KMS-11 (cell line): Measurements from ENCODE around the gene LIMS1.

Experiments used
- H2AFZ ChIP-seq: fragments of 200-600 bp; sonication (generic); 2 replicates; pipeline ENCODE4 v1.6.1; 2016; ENCODE audit warnings: antibody characterized with exemption, mixed run types, low read depth
- H3K27ac ChIP-seq: fragments of 200-600 bp; sonication (generic); 2 replicates; pipeline ENCODE4 v1.6.1; 2016; ENCODE audit warnings: mild to moderate bottlenecking, mixed run types
- H3K27me3 ChIP-seq: fragments of 200-600 bp; sonication (generic); 2 replicates; pipeline ENCODE4 v1.6.1; 2017; ENCODE audit warnings: mild to moderate bottlenecking, low read depth, mixed run types, moderate library complexity; ENCODE audit not compliant: insufficient read depth
- H3K36me3 ChIP-seq: fragments of 200-600 bp; sonication (generic); 2 replicates; pipeline ENCODE4 v1.6.1; 2017; ENCODE audit warnings: mild to moderate bottlenecking, mixed run types; ENCODE audit not compliant: insufficient read depth
- H3K4me1 ChIP-seq: fragments of 200-600 bp; sonication (generic); 2 replicates; pipeline ENCODE4 v1.6.1; 2016; ENCODE audit warnings: mild to moderate bottlenecking, low read depth, mixed run types; ENCODE audit not compliant: poor library complexity, severe bottlenecking
- H3K4me2 ChIP-seq: fragments of 200-600 bp; sonication (generic); 2 replicates; pipeline ENCODE4 v1.7.0; 2016; ENCODE audit warnings: mild to moderate bottlenecking, mixed run types
- H3K4me3 ChIP-seq: fragments of 200-600 bp; sonication (generic); IDR thresholded peaks from 2 replicates; pipeline ENCODE4 v1.6.1; 2017; ENCODE audit warnings: low read depth, low read length, mixed read lengths; ENCODE audit not compliant: insufficient read depth
- H3K79me2 ChIP-seq: fragments of 200-600 bp; sonication (generic); 2 replicates; pipeline ENCODE4 v1.6.1; 2016; ENCODE audit warnings: low read depth, mixed run types; ENCODE audit not compliant: insufficient read depth
- H3K9ac ChIP-seq: fragments of 200-600 bp; sonication (generic); 2 replicates; pipeline ENCODE4 v1.6.1; 2016; ENCODE audit warnings: mild to moderate bottlenecking, mixed run types
- H4K20me1 ChIP-seq: fragments of 200-600 bp; sonication (generic); 2 replicates; pipeline ENCODE4 v1.6.1; 2016; ENCODE audit warnings: mild to moderate bottlenecking, mixed run types; ENCODE audit not compliant: insufficient read depth
- TF ChIP-seq, protein P1 (sequence below): fragments of 200-600 bp; sonication (generic); conservative IDR thresholded peaks from 2 replicates; pipeline ENCODE4 v1.6.1; 2017; ENCODE audit warnings: low read depth, mild to moderate bottlenecking, antibody characterized with exemption, low read length, moderate library complexity, mixed read lengths

Gene LIMS1

DNA sequence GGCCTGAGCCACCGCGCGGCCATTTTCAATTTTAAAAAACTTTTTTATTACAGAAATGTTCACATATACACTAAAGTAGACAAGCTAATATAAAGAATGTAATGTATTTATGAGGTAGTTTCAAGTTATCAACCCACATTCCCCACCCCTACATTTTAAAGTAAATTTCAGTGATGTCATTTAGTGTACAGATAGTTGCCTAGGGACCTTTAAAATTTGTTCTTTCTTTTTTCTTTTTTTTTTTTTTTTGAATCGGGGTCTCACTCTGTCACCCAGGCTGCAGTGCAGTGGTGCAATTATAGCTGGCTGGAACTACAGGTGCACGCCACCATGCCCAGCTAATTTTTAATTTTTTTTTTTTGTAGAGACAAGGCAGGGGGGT, 2.6 kb upstream of the LIMS1 start:
- Histone ChIP-seq H3K27ac (no peak overlapping the region), H2AFZ (no peak overlapping the region), H3K9ac (no peak overlapping the region), H3K79me2 (peaks cover 20% of the 10 kb centered on the region), H3K4me2 (no peak overlapping the region), H3K36me3 (no peaks in the 10 kb centered on the region), H3K27me3 (no peaks in the 10 kb centered on the region), H4K20me1 (no peaks in the 10 kb centered on the region), H3K4me1 (peaks cover 9% of the 10 kb centered on the region), H3K4me3 (no peak overlapping the region)
- TF ChIP-seq, protein P1, sequence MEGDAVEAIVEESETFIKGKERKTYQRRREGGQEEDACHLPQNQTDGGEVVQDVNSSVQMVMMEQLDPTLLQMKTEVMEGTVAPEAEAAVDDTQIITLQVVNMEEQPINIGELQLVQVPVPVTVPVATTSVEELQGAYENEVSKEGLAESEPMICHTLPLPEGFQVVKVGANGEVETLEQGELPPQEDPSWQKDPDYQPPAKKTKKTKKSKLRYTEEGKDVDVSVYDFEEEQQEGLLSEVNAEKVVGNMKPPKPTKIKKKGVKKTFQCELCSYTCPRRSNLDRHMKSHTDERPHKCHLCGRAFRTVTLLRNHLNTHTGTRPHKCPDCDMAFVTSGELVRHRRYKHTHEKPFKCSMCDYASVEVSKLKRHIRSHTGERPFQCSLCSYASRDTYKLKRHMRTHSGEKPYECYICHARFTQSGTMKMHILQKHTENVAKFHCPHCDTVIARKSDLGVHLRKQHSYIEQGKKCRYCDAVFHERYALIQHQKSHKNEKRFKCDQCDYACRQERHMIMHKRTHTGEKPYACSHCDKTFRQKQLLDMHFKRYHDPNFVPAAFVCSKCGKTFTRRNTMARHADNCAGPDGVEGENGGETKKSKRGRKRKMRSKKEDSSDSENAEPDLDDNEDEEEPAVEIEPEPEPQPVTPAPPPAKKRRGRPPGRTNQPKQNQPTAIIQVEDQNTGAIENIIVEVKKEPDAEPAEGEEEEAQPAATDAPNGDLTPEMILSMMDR, result no peak

GRCh38 chr2:108534584-108535356, 500 bp downstream of the LIMS1 start:
- TF ChIP-seq, protein P1, result no peak
- Histone ChIP-seq H3K4me1 (peaks cover 9% of the 10 kb centered on the region), H3K4me2 (peak overlapping the region; percentile 73), H4K20me1 (no peaks in the 10 kb centered on the region), H3K27ac (peak overlapping the region; percentile 42), H2AFZ (peak overlapping the region; percentile 61; the same call in 1 of the 2 replicates), H3K36me3 (no peaks in the 10 kb centered on the region), H3K27me3 (no peaks in the 10 kb centered on the region), H3K4me3 (peak overlapping the region; percentile 36), H3K9ac (peak overlapping the region; percentile 62; the same call in 1 of the 2 replicates), H3K79me2 (peaks cover 34% of the 10 kb centered on the region)

DNA sequence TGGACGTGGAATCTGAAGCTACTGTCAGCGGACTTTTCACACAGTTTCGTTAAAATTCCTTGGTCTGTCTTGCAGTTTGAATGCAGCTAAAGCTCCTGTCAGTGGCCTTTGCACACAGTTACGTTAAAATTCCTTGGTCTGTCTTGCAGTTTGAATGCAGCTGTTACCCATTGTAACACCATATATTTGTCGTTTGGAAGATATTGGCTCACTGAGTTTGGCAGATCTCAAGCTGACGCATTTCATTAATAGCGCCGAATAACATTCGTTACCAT, 1.0 kb downstream of the LIMS1 start:
- Histone ChIP-seq H3K4me1 (peaks cover 9% of the 10 kb centered on the region), H3K9ac (peak overlapping the region; percentile 62; the same call in 1 of the 2 replicates), H3K27ac (peak overlapping the region; percentile 42; the same call in 1 of the 2 replicates), H3K27me3 (no peaks in the 10 kb centered on the region), H3K4me3 (peak overlapping the region; percentile 36), H4K20me1 (no peaks in the 10 kb centered on the region), H3K79me2 (peaks cover 34% of the 10 kb centered on the region), H3K36me3 (no peaks in the 10 kb centered on the region), H2AFZ (no peak overlapping the region), H3K4me2 (peak overlapping the region; percentile 73)
- TF ChIP-seq, protein P1, result no peak

GRCh38 chr2:108536133-108536780, 2.0 kb downstream of the LIMS1 start:
- H4K20me1 ChIP-seq, result no peaks in the 10 kb centered on the region
- H3K4me3 ChIP-seq, result no peak overlapping the region
- H3K27ac ChIP-seq, result no peak overlapping the region
- H3K9ac ChIP-seq, result no peak overlapping the region
- peaks cover 15% of the 10 kb centered on the region for H3K4me1 ChIP-seq
- H3K27me3 ChIP-seq, result no peaks in the 10 kb centered on the region
- H3K36me3 ChIP-seq, result no peaks in the 10 kb centered on the region
- H2AFZ ChIP-seq, result no peak overlapping the region
- H3K4me2 ChIP-seq, result no peak overlapping the region
- TF ChIP-seq, protein P1, result no peak
- H3K79me2 ChIP-seq, result peaks cover 34% of the 10 kb centered on the region
